GM19455 (cell line): ENCODE measurements around the gene CTU2.

Experiments used
- ATAC-seq: cut with Tn5 transposase; IDR thresholded peaks from one replicate; pipeline ENCODE4 v1.9.1; 2021; ENCODE audit not compliant: unreplicated experiment

CTU2 gene

DNA sequence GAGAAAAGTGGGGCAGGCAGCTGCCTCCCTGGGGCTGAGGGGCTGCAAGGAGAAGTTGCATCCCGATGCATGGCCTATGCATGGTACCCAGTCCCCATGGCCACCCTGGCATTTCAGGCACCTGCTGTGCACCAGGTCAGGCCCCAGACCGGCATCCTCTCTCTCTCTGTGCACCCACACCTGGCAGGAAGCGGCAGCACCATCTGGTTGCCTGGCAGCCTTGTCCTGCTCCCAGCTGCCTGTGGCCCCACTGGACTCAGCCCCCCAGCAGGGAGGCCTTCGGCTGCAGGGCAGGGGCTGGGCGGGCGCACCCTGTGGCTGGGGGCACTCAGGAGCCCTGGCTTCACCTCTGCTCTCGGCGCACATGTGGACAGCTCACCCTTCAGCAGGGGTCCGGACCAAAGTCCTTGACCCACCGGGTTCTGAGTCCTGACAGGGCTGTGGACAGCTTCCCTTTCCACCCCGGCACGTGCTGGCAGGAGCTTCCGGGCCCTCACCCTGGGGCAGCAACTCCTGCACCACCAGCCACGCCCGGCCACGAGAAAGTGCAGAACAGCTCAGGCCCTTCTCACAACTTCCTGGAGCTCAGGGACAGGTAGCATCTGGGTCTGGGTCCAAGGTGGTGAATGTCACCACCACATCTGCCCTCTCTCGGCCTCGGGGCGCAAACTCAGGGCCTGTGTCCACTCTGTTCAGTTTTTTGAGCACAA lies 36.7 kb downstream of the CTU2 start:
- ATAC-seq: no peak

DNA sequence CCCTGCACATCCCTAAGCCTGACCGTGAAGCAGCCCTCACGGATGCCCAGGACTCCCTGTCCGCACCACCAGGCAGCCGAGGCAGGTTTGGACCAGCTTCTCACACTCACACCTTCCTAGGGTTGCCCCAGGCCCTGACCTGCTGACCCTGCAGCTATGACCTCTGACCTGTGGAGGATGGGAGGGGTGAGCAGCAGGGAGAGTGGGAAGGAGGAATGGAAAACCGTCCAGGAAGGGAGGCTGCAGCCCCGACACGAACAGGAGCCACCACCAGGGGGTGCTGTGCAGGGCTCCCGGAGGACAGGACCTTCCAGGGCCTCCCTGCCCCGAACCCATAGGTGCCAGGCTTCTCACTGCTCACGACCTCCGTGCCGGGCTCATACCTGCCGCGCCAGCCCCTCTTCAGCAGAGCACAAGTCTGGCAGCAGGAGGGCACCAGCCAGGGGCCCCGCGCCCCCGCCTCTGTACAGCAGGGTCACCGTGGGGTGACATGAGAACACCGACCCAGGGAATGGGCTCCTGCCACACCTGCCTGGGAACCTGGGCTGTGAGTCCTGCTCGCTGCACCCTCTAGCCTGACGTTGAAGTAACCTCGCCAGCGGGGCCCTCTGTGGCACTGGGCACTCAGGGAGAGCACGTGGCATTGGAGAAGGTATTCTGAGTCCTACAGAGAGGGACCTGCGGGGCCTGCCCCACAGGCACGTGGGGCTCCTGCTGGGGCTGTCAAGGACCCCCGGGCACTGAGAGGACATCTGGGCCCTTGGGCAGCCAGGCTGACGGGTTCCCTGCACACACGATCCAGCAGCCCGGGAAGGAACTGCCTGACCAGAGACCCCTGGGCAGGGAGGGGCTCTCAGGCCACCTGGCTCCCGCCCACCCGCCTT lies 37.6 kb downstream of the CTU2 start:
- ATAC-seq: no peak

DNA sequence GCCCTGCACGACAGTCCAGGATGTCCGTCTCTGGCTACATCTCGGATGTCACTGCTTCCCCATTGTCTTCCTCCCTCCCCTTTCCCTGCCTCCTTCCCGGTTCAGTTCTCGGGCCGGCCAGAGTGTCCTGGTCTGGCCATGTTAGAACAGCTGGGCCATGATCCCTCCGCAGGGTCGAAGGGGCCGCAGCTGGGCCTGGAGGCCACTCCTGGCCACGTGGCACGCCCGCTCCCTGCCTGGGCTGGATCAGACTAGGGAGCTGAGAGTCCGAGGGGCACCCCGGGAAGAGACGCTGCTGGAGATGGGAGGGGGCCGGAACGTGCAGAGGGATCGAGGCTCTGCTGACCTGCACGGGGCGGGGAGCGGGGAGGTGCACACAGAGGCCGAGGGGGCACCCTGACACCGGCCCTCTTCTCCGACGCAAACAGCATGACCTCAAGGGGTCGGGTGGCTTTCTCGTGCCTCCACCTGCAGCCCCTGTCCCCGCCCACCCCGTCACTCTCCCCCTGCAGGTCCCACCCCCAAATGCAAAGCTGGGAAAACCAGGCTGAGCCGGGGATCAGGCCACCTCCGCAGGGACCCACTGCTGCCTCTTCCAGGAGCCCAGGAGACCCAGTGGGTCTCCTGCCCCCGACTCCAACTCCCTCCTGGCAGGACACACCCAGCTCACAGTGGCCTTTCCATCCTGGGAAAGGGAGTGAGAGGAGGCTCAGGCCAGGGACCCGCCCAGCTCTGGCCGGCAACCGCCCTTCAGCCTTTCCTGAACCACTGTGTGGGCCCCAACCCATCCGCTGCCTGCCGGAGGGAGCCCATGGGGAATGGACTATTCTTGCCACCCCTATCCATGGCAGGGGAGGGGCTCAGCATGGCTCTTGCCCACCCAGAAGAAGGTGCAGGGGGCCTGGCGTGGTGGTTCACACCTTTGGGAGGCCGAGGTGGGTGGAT lies 38.5 kb downstream of the CTU2 start:
- ATAC-seq: no peak

DNA sequence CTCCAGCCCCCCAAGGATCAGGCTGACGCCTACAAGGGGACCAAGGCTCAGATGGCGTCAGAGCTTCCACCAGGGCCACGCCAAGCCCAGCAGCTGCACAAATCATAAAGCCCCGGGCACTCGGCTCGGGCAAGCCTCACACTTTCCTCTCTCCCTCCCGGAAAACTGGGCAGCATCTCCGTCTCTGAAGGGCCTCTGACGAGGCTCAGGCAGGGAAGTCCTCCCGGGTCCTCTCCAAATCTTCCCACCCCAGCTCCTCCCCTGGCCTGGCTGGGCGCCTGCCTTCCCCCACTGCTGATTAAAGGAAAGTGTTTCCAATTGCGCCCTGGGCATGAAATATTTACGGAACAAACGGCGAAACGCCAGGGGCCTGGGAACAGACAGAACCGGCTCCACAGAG lies 40.2 kb downstream of the CTU2 start:
- no peak for ATAC-seq

DNA sequence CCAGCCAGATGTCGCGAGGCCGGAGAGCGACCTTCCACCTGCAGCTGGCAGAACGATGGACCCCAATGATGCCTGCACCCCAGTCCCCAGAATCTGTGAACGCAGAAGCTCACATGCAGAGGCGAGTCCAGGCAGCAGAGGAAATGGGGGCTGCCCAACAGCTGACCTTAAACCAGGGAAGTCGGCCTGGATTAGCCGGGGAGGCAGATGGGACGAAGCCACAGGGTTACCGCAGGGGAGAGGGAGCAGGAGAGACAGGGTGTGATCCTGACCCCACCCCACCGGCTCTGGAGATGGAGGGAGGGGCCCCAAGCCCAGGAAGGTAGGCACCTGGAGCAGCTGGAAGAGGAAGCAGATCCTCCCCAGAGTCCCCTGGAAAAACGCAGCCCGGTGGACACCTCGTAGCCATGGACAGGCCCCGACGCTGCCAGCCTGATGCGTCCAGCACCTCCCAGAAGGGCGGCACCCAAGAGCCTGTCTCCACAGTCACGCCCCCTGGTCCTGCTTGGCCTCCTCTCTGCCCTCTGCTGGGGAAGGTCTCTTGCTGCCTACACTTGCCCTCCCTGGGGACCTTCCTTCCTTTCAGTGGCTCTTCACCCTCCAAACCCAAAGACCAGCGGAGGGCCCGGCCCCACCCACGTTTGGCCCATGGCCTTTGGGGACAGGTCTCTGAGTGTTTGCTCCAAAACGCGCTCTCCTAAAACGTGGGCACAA lies 41.4 kb downstream of the CTU2 start:
- ATAC-seq: no peak

DNA sequence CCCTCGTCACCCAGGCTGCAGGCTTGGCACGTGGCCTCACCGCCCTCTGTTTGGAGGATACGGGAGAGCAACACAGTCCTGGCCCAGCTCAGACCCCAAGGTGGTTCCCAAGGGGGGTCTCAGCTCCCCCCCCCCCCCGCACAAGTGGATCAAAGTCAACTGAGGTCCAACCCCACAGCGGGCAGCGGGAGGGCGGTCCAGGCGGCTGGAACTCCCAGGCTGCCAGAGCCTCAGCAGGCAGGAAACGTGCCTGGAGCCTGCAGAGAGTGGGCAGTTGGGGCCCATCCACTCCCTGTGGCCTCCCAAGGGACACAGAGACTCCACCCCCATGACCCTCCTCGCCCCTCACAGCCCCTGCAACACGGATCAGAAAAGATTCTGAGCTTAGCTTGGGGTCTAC lies 42.1 kb downstream of the CTU2 start:
- no peak for ATAC-seq

DNA sequence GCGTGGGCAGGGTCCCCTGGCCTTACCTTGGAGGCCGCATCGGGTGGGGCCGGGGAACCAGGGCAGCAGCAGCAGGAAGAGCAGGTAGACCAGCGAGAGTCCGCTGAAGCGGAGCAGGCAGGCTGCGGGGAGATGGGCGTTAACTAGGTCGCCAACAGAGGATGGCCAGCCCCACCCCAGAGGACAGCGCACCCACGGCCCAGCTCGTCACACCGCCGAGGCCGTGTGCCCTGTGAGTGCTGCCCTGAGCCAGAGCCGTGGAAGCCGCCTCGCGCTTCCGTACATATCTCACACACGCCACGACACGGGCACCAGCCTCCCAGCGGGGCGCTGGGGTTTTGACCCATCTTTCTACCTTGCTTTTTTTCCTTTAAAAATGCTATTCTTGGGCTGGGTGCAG lies 43.1 kb downstream of the CTU2 start:
- ATAC-seq: no peak

DNA sequence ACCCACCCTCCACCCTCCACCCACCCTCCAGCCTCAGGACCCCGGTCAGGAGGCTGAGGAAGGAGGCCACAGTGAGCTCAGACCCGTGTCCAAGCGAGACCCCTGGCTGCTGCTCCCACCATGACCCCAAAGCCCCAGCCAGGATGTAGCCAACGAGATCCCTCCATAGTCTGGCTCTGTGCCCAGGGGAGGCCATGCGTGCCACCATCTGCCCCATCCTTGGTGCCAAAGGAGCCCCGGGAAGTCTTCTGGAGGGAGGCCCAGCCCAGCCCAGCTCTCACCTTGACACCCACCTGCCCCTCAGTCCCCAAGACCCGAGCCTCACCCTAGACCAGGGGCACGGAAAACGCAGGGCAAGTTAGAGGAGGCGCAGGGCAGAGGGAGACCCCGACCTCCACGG lies 44.6 kb downstream of the CTU2 start:
- ATAC-seq: no peak

DNA sequence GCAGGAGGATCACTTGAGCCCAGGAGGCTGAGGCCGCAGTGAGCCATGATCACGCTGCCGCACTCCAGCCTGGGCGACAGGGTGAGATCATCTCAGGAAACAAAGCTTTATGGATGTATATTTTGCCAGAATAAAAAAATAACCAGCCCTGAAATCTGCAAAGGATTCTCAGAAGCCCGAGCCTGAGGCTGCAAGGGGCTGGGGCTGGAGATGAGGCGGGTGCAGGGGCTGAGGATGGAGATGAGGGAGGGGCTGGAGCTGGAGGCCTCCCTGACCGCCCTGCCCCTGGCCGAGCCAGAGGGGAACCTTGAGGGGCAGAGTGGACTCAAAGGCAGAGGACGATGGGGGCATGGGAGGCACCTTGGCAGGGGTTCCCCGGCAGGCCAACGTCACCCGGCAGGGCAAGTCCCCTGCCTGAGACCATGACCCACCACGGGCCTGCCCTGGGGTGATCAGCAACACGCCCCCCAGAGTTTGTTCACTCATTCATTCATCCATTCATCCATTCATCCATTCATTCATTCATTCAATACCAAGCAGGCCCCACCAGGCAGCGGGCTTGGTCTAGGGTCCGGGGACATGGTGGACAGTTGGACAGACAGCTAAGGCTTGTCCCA lies 46.2 kb downstream of the CTU2 start:
- ATAC-seq: no peak

DNA sequence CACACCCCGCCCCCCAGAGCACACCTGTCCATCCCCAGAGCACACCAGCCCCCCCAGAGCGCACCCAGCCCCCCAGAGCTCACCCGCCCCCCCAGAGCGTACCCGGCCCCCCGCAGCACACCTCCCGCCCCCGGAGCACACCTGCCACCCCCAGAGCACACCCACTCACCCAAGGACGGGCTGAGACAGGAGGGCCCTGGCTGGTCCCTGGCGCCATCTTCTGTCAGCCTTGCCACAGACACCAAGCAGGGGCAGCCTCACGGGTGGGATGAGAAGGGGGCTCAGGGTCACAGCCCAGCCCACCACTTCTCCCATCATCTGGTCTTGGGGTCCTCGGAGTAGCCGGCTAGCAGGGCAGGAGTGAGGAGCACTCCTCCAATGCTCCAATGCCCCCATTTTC lies 46.9 kb downstream of the CTU2 start:
- no peak for ATAC-seq

DNA sequence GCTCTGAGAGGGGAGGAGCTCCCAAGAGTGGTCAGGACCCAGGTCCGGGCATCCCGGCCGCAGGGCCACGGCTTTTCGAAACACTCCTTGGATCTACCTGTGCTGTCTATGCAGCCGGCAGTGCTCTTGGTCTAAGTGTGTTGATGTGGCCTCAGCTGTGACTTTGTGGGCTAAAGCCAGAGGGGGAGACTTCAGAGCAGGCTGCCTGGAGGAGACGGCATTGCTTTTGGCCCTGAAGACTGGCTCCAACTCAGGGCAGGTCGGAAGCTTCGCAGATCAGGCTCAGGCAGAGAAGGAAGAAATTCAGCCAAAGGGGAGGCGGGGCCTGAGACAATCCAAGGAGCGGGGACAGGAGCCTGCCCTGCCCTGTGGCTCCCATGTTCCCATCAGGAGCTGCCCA lies 47.3 kb downstream of the CTU2 start:
- no peak for ATAC-seq

DNA sequence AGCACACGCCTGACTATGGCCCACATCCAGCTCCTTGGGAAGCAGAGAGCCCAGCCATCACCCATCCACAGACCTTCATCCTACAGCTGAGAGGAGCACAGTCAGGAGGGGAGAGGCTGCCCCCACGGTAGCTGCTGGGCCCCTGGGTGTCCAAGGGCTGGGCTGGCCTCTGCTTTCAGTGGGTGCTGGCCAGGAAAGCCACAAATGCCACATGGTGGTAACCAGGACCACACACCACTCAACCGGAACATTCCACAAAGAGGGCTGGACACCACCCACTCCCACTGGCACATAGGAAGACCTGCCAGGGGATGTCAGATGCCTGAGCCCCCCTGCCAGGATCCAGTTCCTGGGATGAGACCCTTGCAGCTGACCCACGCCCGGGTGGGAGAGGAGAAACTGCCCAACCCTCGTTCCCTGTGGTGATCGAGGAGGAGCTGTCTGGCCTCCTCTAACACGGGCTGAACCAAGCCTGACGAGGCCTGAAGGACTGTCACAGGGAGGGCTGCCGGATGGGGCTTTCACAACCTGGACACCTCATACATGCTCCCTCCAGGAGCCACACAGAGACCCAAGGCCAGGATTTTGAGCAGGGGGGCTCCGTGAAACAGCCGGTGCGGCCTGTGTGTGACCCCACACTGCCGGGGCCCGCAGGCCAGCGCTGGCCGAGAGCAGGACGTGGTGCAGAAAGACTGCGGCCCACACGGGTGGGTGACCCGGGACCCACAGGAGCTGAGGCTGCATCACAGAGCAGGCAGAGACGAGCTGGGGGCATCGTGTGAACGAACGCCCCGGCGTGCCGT lies 48.0 kb downstream of the CTU2 start:
- ATAC-seq: no peak

DNA sequence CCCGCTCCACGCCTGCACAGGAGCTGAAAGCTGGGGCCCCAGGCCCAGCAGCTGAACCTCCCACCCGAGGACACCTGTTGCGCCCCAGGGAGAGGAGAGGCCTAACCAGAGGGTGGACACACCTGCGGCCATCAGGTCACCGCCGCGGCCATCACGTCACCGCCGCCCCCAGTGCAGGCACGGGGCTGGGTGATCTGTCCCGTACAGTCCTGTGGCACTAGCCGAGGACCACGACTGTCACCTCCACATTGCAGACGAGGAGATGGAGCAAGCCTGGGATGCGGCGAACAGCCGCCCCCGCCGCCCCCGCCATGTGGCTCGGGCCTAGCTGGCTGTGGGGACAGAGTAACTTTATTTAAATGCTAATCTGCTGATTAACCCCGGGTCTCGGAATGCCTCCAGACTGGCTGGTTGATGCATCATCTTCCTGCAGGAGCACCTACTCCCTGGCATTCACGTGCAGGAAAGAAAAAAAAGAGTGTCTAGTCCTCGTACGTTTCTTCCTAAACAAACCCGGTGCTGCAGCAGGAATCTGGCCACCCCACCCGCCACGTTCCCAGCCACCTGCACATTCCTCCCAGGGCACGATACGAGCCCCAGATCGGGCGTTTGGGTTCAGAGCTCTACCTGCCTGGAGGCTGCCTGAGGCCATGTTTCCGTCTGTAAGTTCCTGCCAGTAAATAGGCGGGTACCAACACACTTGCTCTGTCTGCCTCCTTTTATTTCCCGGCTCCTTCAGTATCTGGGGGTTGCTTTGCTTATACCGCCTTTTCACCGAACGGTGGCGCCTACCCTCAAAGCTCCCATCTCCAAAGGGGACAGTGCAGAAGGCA lies 48.8 kb downstream of the CTU2 start:
- ATAC-seq: no peak

DNA sequence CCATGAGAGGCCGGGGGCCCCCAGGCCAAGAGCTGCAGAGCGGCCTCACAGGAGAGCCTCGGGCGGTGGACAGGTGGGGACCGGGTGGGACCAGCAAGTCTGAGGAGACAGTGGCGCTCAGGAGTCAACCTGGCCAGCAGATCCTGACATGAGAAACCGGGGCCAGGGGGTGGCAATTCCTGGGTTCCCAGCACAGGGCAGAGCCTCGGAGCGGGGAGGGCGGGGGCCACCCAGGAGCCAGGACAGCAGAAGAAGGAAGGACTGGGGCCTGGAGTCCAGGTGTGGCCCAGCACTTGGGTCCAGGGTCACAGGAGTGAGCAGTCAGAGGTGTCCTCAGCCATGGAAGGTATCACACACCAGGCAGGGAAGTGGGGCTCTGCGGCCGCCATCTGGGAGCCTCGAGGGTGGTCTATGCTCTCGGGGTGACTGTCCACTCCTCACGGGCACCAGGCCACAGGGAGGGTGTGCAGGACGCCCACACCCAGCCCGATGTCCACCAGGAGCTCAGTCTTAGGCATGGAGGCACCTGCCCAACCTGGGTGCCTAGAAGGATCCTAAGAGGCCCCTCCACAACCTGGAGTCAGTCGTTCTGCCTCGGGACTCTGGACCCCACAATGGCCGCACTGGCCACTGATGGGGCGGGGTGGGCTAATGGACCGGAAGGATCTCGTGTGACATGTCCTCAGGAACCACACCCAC lies 49.6 kb downstream of the CTU2 start:
- no peak for ATAC-seq

DNA sequence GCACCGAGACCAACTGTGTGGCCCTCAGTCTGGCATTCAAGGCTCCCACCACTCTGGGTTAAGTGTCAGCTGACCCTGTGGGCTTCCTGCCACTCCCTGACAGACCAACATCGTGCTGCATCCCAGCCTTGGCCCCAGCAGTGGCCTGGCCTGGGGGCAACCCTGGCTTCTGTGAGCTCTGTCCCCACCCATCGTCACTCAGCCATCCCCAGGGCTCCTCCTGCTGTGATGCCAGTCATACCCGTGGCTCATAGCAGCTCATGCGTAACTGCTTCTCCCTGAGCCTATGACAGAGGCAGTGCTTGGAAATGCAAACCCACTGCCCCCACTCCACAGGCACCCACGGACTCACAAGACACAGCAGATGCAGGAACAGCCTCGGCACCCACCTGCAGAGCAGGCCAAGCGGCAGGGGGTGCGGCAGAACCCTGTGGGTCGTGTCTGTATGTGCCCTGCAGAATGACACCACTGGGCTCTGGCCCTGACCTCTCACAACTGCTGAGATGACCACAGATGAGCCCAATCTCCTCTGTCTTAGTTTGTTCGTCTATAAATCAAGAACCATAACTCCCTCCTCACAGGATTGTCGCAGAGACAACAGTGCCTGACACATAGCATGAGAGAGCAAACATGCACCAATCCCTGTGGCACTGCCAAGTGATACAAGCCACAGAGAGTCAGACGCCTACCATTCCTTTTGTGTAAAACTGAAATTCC lies 52.1 kb downstream of the CTU2 start:
- ATAC-seq: no peak

DNA sequence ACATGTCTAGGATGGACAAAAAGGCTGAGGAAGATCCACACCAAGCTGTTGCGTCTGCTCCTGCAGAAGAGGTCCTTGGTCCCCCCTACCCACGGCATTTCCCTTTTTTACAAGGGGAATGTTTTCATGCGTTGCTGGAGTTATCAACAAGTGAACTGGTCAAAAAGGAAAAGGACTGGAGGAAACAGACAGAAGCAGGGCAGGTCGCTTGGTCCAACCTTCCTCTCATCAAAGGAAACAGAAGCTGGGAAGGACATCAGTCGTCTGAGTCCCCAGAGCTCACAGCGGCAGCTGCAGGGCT lies 52.6 kb downstream of the CTU2 start:
- ATAC-seq: no peak

DNA sequence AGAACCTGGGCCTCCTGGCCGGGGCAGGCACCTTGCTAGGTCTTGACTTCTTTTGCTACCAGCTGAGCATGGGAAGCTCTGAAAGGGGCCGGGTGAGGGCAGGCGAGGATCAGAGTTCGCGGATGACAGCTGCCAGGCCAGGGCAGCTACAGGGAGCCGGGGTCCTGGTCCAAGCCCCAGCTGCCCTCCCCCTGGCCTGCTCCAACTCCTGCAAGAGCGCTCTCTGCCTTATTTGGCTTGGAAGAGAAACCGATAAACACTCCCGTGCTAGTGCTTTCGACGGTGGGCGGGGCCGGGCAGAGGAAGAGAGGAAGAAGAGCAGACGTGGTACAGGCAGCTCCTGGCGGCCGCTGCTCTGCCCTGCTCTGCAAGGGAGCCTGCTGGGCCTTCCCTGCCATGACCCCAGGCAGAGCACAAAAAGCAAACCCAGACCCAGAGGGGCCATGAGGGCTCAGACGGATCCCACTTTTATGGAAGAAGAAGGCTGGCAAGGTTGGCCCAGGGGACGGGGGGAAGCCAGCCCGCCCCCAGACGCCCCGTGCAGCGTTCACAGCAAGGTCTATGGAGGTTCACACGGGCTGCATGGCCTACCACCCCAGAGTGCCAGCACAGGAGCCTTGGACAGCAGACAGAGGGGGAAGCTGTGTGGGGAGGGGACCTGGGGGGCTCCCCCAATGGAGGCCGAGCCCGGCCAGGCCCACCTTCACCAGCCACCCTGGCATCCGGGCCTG lies 53.1 kb downstream of the CTU2 start:
- ATAC-seq: no peak
